K562 (cell line): ENCODE measurements around the gene SMG5. TPM values are rescaled to one million over a fixed set of nuclear protein-coding genes. Genes with fewer than 3 reads are reported as not detected.

Source experiments
- ATAC-seq: fragments of 200-7000 bp; cut with Tn5 transposase; 3 replicates; pipeline ENCODE4 v1.9.1; 2020; ENCODE audit warnings: moderate library complexity
- BruUV-seq: library from RNA; stranded (reverse); fragments of 400-500 nt; replicated peaks from 2 replicates; lab custom pipeline; 2021; lab: Mats Ljungman, UMichigan
- CTCF ChIA-PET: fragments of 300-600 bp; formaldehyde crosslinking; extraction: SDS; loops from one replicate; lab custom pipeline; 2021; ENCODE audit warnings: low intra/inter-chr PET ratio; lab: Yijun Ruan, JAX
- POLR2A ChIA-PET: fragments of 300-600, 350-650 bp; sonication (Branson Sonifier 250); formaldehyde crosslinking; extraction: SDS; loops from one replicate; lab custom pipeline; 2021; ENCODE audit warnings: antibody characterized with exemption, inconsistent platforms; lab: Yijun Ruan, JAX
- DNase-seq, 4 experiments: peaks; one replicate each; pipeline versions ENCODE4 v3.0.0 to v3.0.0-alpha.2; 2011 to 2018; ENCODE audit warnings: low spot score in 3 of 4, mixed read lengths in 3 of 4; ENCODE audit errors: extremely low read depth in 1 of 4
- FAIRE-seq: peaks from 2 replicates; lab custom pipeline; 2011; peaks lifted over from hg19 to GRCh38; lab: Jason Lieb, UNC
- H2AFZ ChIP-seq: 2 replicates; pipeline ENCODE4 v1.6.0; 2011; ENCODE audit warnings: low read depth, low read length, control low read depth, inconsistent platforms
- H3K27ac ChIP-seq: fragments of 200-600 bp; 3 replicates; pipeline ENCODE4 v1.8.0; 2011; ENCODE audit warnings: low read depth, mild to moderate bottlenecking, control low read depth, inconsistent platforms, low read length, moderate library complexity, mixed read lengths; ENCODE audit errors: extremely low read depth
- H3K27me3 ChIP-seq, 2 experiments: fragments of 300-600 bp in 1 of 2; 2 replicates in 1 of 2; 3 replicates in 1 of 2; pipeline versions ENCODE4 v1.6.0 to v1.8.0; 2011; ENCODE audit warnings: inconsistent platforms in 2 of 2, low read length in 2 of 2, mild to moderate bottlenecking in 1 of 2, mixed read lengths in 1 of 2, moderate library complexity in 1 of 2; ENCODE audit not compliant: control insufficient read depth in 2 of 2, insufficient read depth in 2 of 2
- H3K36me3 ChIP-seq: fragments of 300-600 bp; 3 replicates; pipeline ENCODE4 v1.8.0; 2011; ENCODE audit warnings: mild to moderate bottlenecking, low read length, inconsistent platforms; ENCODE audit not compliant: control insufficient read depth, insufficient read depth
- H3K4me1 ChIP-seq, 2 experiments: fragments of 200-600 bp in 1 of 2; replicated peaks in 1 of 2; 2 replicates in 1 of 2; 3 replicates in 1 of 2; pipeline versions ENCODE4 v1.5.1 to v1.8.0; 2011; ENCODE audit warnings: inconsistent platforms in 2 of 2, low read length in 2 of 2, mild to moderate bottlenecking in 1 of 2, mixed read lengths in 1 of 2, moderate library complexity in 1 of 2; ENCODE audit not compliant: control insufficient read depth in 2 of 2, insufficient read depth in 2 of 2
- H3K4me2 ChIP-seq: 2 replicates; pipeline ENCODE4 v1.6.1; 2011; ENCODE audit warnings: low read length, control low read depth, inconsistent platforms, mixed read lengths; ENCODE audit not compliant: insufficient read depth
- H3K4me3 ChIP-seq: fragments of 200-600 bp; sonication (generic), shearing (Covaris generic); 2 replicates; pipeline ENCODE4 v1.5.1; 2016; ENCODE audit warnings: control low read depth, inconsistent platforms
- H3K79me2 ChIP-seq: fragments of 200-600 bp; 3 replicates; pipeline ENCODE4 v1.8.0; 2011; ENCODE audit warnings: low read length, inconsistent platforms; ENCODE audit not compliant: control insufficient read depth, insufficient read depth
- H3K9ac ChIP-seq, 2 experiments: 2 replicates each; pipeline versions ENCODE4 v1.6.0 to v1.6.1; 2011; ENCODE audit warnings: low read depth in 2 of 2, low read length in 2 of 2, control low read depth in 1 of 2, inconsistent platforms in 1 of 2, mild to moderate bottlenecking in 1 of 2, mixed read lengths in 1 of 2; ENCODE audit not compliant: insufficient read depth in 1 of 2
- H3K9me1 ChIP-seq: one replicate; pipeline ENCODE4 v1.6.0; 2011; ENCODE audit warnings: inconsistent platforms, mild to moderate bottlenecking, low read length, moderate library complexity; ENCODE audit not compliant: control insufficient read depth, insufficient read depth
- H3K9me3 ChIP-seq: replicated peaks from 2 replicates; pipeline ENCODE4 v1.5.1; 2011; ENCODE audit warnings: low read depth, low read length, inconsistent platforms; ENCODE audit not compliant: control insufficient read depth, insufficient read depth
- H4K20me1 ChIP-seq: replicated peaks from 2 replicates; pipeline ENCODE4 v1.6.1; 2011; ENCODE audit warnings: low read length, inconsistent platforms, mixed read lengths; ENCODE audit not compliant: control insufficient read depth, insufficient read depth
- NR2F6 ChIP-seq: fragments of 450-650 bp; formaldehyde crosslinking; IDR thresholded peaks from 2 replicates; pipeline ENCODE4 v1.4.0; 2020; ENCODE audit warnings: mild to moderate bottlenecking
- RBM14 ChIP-seq: fragments of 200-400 bp; formaldehyde crosslinking; IDR thresholded peaks from 2 replicates; pipeline ENCODE4 v1.6.1; 2018; ENCODE audit warnings: low read depth, mild to moderate bottlenecking, low read length, moderate library complexity, borderline replicate concordance; ENCODE audit not compliant: insufficient read depth
- ZBTB1 ChIP-seq: sonication (generic); formaldehyde crosslinking; IDR thresholded peaks from 2 replicates; pipeline ENCODE4 v1.8.1; 2023; ENCODE audit warnings: missing genetic modification reagents, low read depth, mild to moderate bottlenecking, borderline replicate concordance
- ZNF224 ChIP-seq: sonication (generic); formaldehyde crosslinking; IDR thresholded peaks from 2 replicates; pipeline ENCODE4 v1.8.0; 2022; ENCODE audit warnings: mild to moderate bottlenecking, missing genetic modification reagents
- ZNF445 ChIP-seq: fragments of 250-450 bp; sonication (Bioruptor Pico); IDR thresholded peaks from 2 replicates; pipeline ENCODE4 v1.4.0; 2020; ENCODE audit warnings: low read depth, mild to moderate bottlenecking, moderate library complexity
- WGBS: fragments of 100-300 bp; shearing (Covaris generic); methylation state at CpG from one replicate; pipeline ENCODE4 v1.1.6; 2016; ENCODE audit warnings: low coverage, mixed read lengths; ENCODE audit not compliant: insufficient coverage; ENCODE audit errors: missing lambda C conversion rate; 5-methylcytosine and 5-hydroxymethylcytosine counted together
- in situ Hi-C: fragments of 300-500 bp; cut with MboI; formaldehyde crosslinking; loops from 4 replicates; pipeline ENCODE4 v1.15.0; 2018; ENCODE audit warnings: inconsistent platforms, mixed read lengths
- intact Hi-C: fragments of 100-400 bp; cut with micrococcal nuclease; formaldehyde crosslinking; loops from 2 replicates; pipeline ENCODE4 v1.14.2; 2022
- polyA plus RNA-seq, 8 experiments: library from polyadenylated mRNA; depleted of rRNA in 4 of 8; stranded (reverse) in 5 of 8; unstranded in 3 of 8; fragments of >200 nt; fragmentation: Nextera tagmentation in 2 of 8; fragmentation: Illumina TruSeq in 1 of 8; extraction: Ambion mirVana in 2 of 8; extraction: Trizol in 1 of 8; gene quantifications; 2 replicates each; pipeline versions ENCODE4 v1.2.1 to v1.2.3, GENCODE V29; 2011 to 2014; ENCODE audit warnings: inconsistent platforms in 1 of 8, missing spikeins in 1 of 8
- total RNA-seq, 7 experiments: library from RNA; depleted of rRNA in 6 of 7; stranded (reverse); fragments of >200 nt in 6 of 7; fragmentation: Illumina TruSeq in 2 of 7; extraction: Trizol in 2 of 7; gene quantifications; 2 replicates each; pipeline versions ENCODE4 v1.2.1 to v1.2.3, GENCODE V29; 2011 to 2021; ENCODE audit warnings: low replicate concordance in 1 of 7
- TF ChIP-seq, protein P1 (sequence below), 3 experiments: IDR thresholded peaks in 2 of 3; conservative IDR thresholded peaks in 1 of 3; 2 replicates each; pipeline ENCODE4 v1.5.1; 2011 to 2012; ENCODE audit warnings: low read length in 3 of 3, mild to moderate bottlenecking in 3 of 3, control low read depth in 2 of 3, improper control_type of control experiment in 1 of 3, inconsistent platforms in 1 of 3, low read depth in 1 of 3, mixed read lengths in 1 of 3, moderate library complexity in 1 of 3; ENCODE audit not compliant: insufficient read depth in 2 of 3
- TF ChIP-seq, protein P2 (sequence below): sonication (generic); formaldehyde crosslinking; IDR thresholded peaks from 2 replicates; pipeline ENCODE4 v1.8.0; 2022; ENCODE audit warnings: mild to moderate bottlenecking, missing genetic modification reagents

The SMG5 gene
- total and polyA plus RNA-seq, 9 of the 15 experiments (the other 6 are each of a cell fraction or from before 2014, with no cell fraction given): 1.4 to 85.9 (median 53.0) TPM

DNA sequence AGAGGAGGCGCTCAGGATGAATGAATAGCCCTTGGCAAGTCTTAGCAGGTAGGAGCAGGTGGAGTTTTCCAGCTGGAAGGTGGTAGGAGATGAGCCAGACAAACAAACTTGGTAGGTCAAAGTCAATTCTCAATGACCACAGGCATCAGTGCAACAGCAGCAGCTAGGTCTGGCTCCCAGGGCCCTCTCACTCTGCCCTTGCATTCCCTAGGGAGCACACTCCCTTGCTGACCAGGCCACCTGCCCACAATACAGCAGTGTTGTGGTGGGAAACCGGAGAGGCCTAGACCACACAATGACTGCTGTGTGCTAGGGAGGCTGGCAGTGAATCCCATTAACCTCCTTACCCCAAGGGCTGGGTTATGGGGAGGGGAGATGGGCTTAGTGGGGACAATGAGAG is 21.7 kb downstream of the SMG5 start (continued):
- TF ChIP-seq RBM14: no peak
- TF ChIP-seq ZBTB1 (CRISPR knock-in tag): no peak
- no peak for TF ChIP-seq ZNF445 (CRISPR knock-in tag)
- TF ChIP-seq, protein P1, sequence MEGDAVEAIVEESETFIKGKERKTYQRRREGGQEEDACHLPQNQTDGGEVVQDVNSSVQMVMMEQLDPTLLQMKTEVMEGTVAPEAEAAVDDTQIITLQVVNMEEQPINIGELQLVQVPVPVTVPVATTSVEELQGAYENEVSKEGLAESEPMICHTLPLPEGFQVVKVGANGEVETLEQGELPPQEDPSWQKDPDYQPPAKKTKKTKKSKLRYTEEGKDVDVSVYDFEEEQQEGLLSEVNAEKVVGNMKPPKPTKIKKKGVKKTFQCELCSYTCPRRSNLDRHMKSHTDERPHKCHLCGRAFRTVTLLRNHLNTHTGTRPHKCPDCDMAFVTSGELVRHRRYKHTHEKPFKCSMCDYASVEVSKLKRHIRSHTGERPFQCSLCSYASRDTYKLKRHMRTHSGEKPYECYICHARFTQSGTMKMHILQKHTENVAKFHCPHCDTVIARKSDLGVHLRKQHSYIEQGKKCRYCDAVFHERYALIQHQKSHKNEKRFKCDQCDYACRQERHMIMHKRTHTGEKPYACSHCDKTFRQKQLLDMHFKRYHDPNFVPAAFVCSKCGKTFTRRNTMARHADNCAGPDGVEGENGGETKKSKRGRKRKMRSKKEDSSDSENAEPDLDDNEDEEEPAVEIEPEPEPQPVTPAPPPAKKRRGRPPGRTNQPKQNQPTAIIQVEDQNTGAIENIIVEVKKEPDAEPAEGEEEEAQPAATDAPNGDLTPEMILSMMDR (IDR thresholded peaks at IDR 0.05 in 2 of 3, conservative IDR thresholded peaks at IDR 0.05 in 1 of 3; ENCODE audit: insufficient read depth in 2 of 3, low read depth in 1 of 3, low read length in 3 of 3): no peak
- TF ChIP-seq NR2F6 (CRISPR knock-in tag): no peak
- TF ChIP-seq ZNF224: no peak

DNA sequence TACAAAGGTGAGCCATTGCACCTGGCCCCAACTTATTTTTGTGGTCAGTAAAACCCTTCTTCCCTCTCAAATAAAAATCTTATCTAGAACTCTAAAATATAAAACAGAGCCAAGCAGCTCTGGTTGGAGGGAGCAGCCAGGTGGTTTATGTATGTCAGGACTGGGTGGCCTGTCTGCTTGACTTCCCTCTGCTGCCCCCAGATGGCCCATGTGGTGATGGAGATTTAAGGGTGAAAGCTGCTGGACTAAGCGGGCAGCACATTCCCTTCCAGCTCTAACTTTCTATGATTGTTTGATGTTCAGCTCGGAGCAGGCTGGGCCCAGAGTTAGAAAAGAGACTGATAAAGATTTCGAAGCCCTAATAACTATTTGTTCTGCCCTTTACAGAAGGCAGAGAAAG is 22.8 kb downstream of the SMG5 start:
- FAIRE-seq (no peak), ATAC-seq (0 out of 3 replicates have a peak, but pooled peaks have one; percentile 24), DNase-seq (peak in 1 of 4 experiments; percentile 36)
- no peak overlapping the region for H3K4me2 ChIP-seq
- no peaks in the 10 kb centered on the region for H3K27me3 ChIP-seq
- ChIA-PET POLR2A (interaction anchor here (0.6 to 1.5 kb wide), 4 partner anchors 9 to 36 kb away, joined by 3 to 6 read pairs (median 4); no protein-coding TSS in a partner anchor), CTCF (no interaction called here)
- peaks cover 10 to 13% of the 10 kb centered on the region in 2 experiments; a peak in 4 of 5 replicates for H3K4me1 ChIP-seq
- H3K9ac ChIP-seq: no peak overlapping the region
- no peak overlapping the region for H3K27ac ChIP-seq
- H4K20me1 ChIP-seq: no peaks in the 10 kb centered on the region
- no TSS peak for BruUV-seq
- intact Hi-C loops: no loop called here
- H2AFZ ChIP-seq: no peak overlapping the region
- no peaks in the 10 kb centered on the region for H3K9me3 ChIP-seq
- 92% methylated on average over 3 of the region's 3 CpGs for WGBS
- no peaks in the 10 kb centered on the region for H3K9me1 ChIP-seq
- H3K4me3 ChIP-seq: no peak overlapping the region
- in situ Hi-C loops: no loop called here
- no peaks in the 10 kb centered on the region for H3K79me2 ChIP-seq
- TF ChIP-seq, protein P1 (IDR thresholded peaks at IDR 0.05 in 2 of 3, conservative IDR thresholded peaks at IDR 0.05 in 1 of 3; ENCODE audit: insufficient read depth in 2 of 3, low read depth in 1 of 3, low read length in 3 of 3): peak; percentile 23 to 36 (median 35); a peak in 4 of 6 replicates
- TF ChIP-seq, protein P2, sequence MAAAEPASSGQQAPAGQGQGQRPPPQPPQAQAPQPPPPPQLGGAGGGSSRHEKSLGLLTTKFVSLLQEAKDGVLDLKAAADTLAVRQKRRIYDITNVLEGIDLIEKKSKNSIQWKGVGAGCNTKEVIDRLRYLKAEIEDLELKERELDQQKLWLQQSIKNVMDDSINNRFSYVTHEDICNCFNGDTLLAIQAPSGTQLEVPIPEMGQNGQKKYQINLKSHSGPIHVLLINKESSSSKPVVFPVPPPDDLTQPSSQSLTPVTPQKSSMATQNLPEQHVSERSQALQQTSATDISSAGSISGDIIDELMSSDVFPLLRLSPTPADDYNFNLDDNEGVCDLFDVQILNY (CRISPR knock-in tag): no peak
- H3K36me3 ChIP-seq: peaks cover 85% of the 10 kb centered on the region
